Measurements from ENCODE around the gene AGPS.

AGPS gene

GRCh38 chr2:177542396-177542795 lies 149.8 kb downstream of the AGPS start:
- no peak overlapping the region for H3K4me3 ChIP-seq (ENCODE audit: low read length)
- no peak overlapping the region for H3K9ac ChIP-seq (ENCODE audit: low read length)
- no peak overlapping the region for H3K27ac ChIP-seq (ENCODE audit: low read length)
- no peaks in the 10 kb centered on the region for H3K27me3 ChIP-seq (ENCODE audit: low read depth, low read length)
- H3K36me3 ChIP-seq (replicated peaks; ENCODE audit: low read depth, low read length), result peaks cover 24% of the 10 kb centered on the region
- no peak for TF ChIP-seq EZH2phosphoT487 (IDR thresholded peaks at IDR 0.05; ENCODE audit: low read depth)
- H3K4me1 ChIP-seq (ENCODE audit: low read length), result peaks cover 37% of the 10 kb centered on the region
- no peak overlapping the region for H2AFZ ChIP-seq (ENCODE audit: low read depth, low read length)
- H3K4me2 ChIP-seq (ENCODE audit: low read length), result no peak overlapping the region
- peaks cover 9% of the 10 kb centered on the region for H3K9me3 ChIP-seq (ENCODE audit: insufficient read depth, low read length)
- no peaks in the 10 kb centered on the region for H4K20me1 ChIP-seq (ENCODE audit: insufficient read depth, low read length)
- H3K79me2 ChIP-seq (ENCODE audit: low read length), result no peaks in the 10 kb centered on the region

- no peak overlapping the region for H3K9ac ChIP-seq (ENCODE audit: low read length)
- no peak for TF ChIP-seq EZH2phosphoT487 (IDR thresholded peaks at IDR 0.05; ENCODE audit: low read depth)
- no peak for TF ChIP-seq CTCF (IDR thresholded peaks at IDR 0.05; ENCODE audit: low read depth, low read length)
- H3K4me1 ChIP-seq (ENCODE audit: low read length), result peaks cover 42% of the 10 kb centered on the region
- peaks cover 9% of the 10 kb centered on the region for H3K9me3 ChIP-seq (ENCODE audit: insufficient read depth, low read length)
- H2AFZ ChIP-seq (ENCODE audit: low read depth, low read length), result no peak overlapping the region
- no peak overlapping the region for H3K27ac ChIP-seq (ENCODE audit: low read length)
- peaks cover 24% of the 10 kb centered on the region for H3K36me3 ChIP-seq (replicated peaks; ENCODE audit: low read depth, low read length)
- H4K20me1 ChIP-seq (ENCODE audit: insufficient read depth, low read length), result no peaks in the 10 kb centered on the region
- H3K4me2 ChIP-seq (ENCODE audit: low read length), result no peak overlapping the region
- H3K27me3 ChIP-seq (ENCODE audit: low read depth, low read length), result no peaks in the 10 kb centered on the region
- H3K79me2 ChIP-seq (ENCODE audit: low read length), result no peaks in the 10 kb centered on the region
- no peak overlapping the region for H3K4me3 ChIP-seq (ENCODE audit: low read length)
These were observed 150.6 kb downstream of the AGPS start for GRCh38 chr2:177543007-177543760.

GRCh38 chr2:177545143-177545542 lies 152.6 kb downstream of the AGPS start:
- Histone ChIP-seq H3K79me2 (ENCODE audit: low read length) (no peaks in the 10 kb centered on the region), H3K4me1 (ENCODE audit: low read length) (peaks cover 48% of the 10 kb centered on the region), H4K20me1 (ENCODE audit: insufficient read depth, low read length) (no peaks in the 10 kb centered on the region), H3K9me3 (ENCODE audit: insufficient read depth, low read length) (peaks cover 9% of the 10 kb centered on the region), H3K36me3 (replicated peaks; ENCODE audit: low read depth, low read length) (peaks cover 24% of the 10 kb centered on the region), H2AFZ (ENCODE audit: low read depth, low read length) (no peak overlapping the region), H3K27me3 (ENCODE audit: low read depth, low read length) (no peaks in the 10 kb centered on the region), H3K27ac (ENCODE audit: low read length) (no peak overlapping the region), H3K9ac (ENCODE audit: low read length) (no peak overlapping the region), H3K4me2 (ENCODE audit: low read length) (no peak overlapping the region), H3K4me3 (ENCODE audit: low read length) (no peak overlapping the region)
- TF ChIP-seq EZH2phosphoT487 (IDR thresholded peaks at IDR 0.05; ENCODE audit: low read depth) (no peak), CTCF (IDR thresholded peaks at IDR 0.05; ENCODE audit: low read depth, low read length) (no peak)

GRCh38 chr2:177545981-177546585 lies 153.5 kb downstream of the AGPS start:
- Histone ChIP-seq H4K20me1 (ENCODE audit: insufficient read depth, low read length) (no peaks in the 10 kb centered on the region), H3K9me3 (ENCODE audit: insufficient read depth, low read length) (peaks cover 9% of the 10 kb centered on the region), H3K79me2 (ENCODE audit: low read length) (no peaks in the 10 kb centered on the region), H3K9ac (ENCODE audit: low read length) (no peak overlapping the region), H3K36me3 (replicated peaks; ENCODE audit: low read depth, low read length) (peaks cover 24% of the 10 kb centered on the region), H3K4me3 (ENCODE audit: low read length) (no peak overlapping the region), H3K27ac (ENCODE audit: low read length) (no peak overlapping the region), H3K4me1 (ENCODE audit: low read length) (peaks cover 39% of the 10 kb centered on the region), H3K4me2 (ENCODE audit: low read length) (no peak overlapping the region), H3K27me3 (ENCODE audit: low read depth, low read length) (no peaks in the 10 kb centered on the region), H2AFZ (ENCODE audit: low read depth, low read length) (no peak overlapping the region)
- no peak for TF ChIP-seq CTCF (IDR thresholded peaks at IDR 0.05; ENCODE audit: low read depth, low read length)
- TF ChIP-seq EZH2phosphoT487 (IDR thresholded peaks at IDR 0.05; ENCODE audit: low read depth), result no peak

Measured in OCI-LY3 (cell line).